GM19193 (cell line): Measurements from ENCODE around the gene TCN2.
A peak's percentile ranks its signal among the peaks of the same experiment; 100 is the strongest.

Experiments
- POLR2A ChIP-seq: IDR thresholded peaks from 4 replicates; pipeline ENCODE4 v1.6.1; 2011; ENCODE audit not compliant: insufficient read depth, insufficient read length; ENCODE audit errors: extremely low read depth

The TCN2 gene

DNA sequence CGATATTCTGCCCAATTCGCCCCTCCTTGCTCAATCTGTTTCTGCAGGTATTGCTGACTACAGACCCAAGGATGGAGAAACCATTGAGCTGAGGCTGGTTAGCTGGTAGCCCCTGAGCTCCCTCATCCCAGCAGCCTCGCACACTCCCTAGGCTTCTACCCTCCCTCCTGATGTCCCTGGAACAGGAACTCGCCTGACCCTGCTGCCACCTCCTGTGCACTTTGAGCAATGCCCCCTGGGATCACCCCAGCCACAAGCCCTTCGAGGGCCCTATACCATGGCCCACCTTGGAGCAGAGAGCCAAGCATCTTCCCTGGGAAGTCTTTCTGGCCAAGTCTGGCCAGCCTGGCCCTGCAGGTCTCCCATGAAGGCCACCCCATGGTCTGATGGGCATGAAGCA, 19.4 kb downstream of the TCN2 start:
- TF ChIP-seq POLR2A: no peak

DNA sequence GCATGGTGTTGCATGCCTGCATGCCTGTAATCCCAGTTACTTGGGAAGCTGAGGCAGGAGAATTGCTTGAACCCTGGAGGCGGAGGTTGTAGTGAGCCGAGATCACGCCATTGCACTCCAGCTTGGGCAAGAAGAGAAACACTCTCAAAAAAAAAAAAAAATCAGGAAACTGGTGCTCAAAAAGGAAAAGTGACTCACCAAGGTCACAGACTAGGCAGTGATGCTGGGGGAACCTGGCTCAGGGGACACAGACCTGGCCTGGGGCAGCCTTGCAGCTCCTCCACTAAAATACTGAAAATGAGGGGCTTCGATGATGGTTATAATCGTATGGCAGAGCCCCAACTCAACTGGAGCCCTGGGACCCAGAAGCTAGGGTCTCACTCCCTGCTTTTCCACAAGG, 20.5 kb downstream of the TCN2 start:
- no peak for TF ChIP-seq POLR2A

DNA sequence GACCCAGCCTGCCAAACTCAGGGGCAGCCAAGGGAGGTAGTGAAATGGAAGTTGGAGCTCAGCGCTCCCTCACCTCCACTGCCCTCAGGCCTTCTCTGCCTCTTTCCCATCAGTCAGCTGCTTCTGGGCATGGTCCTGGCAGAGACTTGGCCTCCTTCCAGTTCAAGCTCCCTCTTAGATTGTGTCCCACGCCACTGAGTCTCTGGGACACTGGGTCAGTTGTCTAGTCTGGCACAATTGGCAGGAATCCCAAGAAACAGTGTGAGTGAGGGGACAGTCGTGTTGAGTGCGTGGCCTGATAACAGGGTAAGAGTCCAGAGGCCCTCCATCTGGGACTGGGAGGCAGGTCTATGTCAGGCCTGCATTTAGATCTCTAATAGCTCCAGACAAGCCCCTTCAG, 21.5 kb downstream of the TCN2 start:
- no peak for TF ChIP-seq POLR2A

DNA sequence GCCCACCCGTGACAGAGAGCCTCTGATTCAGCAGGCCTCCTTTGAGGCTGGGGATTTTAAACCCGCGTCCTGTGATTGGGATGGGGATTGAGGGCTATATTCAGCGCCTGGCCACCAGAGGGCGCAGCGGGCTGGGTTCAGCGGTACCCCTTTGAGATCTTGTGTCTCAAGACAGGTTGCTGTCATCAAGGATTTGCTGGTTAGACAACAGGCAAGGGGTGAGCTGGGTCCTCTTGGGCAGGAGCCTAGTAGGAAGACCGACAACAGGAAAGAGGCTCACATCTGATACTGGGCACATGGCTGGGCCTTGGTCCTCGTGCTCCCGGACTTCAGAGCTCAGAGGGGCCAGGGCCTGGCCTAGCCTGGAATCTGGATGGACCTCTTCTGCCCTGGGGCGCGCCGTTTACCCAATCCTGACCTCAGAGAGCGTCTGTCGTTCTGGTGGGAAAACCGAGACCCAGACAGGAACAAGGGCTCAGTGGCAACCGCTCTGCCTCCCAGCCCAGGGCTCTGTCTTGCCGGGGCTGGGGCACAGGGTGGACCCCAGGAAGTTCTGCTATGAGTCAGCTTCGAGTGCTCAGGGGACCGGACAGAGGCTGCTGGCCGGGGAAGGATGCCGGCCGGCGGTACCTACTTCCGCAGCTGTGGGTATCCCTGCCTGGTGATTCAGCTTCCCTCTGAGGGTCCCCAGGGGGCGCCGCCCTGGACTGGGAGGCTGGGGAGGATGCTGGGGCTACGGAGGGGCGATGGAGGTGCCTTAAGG, 27.7 kb downstream of the TCN2 start:
- TF ChIP-seq POLR2A: peak; percentile 13

DNA sequence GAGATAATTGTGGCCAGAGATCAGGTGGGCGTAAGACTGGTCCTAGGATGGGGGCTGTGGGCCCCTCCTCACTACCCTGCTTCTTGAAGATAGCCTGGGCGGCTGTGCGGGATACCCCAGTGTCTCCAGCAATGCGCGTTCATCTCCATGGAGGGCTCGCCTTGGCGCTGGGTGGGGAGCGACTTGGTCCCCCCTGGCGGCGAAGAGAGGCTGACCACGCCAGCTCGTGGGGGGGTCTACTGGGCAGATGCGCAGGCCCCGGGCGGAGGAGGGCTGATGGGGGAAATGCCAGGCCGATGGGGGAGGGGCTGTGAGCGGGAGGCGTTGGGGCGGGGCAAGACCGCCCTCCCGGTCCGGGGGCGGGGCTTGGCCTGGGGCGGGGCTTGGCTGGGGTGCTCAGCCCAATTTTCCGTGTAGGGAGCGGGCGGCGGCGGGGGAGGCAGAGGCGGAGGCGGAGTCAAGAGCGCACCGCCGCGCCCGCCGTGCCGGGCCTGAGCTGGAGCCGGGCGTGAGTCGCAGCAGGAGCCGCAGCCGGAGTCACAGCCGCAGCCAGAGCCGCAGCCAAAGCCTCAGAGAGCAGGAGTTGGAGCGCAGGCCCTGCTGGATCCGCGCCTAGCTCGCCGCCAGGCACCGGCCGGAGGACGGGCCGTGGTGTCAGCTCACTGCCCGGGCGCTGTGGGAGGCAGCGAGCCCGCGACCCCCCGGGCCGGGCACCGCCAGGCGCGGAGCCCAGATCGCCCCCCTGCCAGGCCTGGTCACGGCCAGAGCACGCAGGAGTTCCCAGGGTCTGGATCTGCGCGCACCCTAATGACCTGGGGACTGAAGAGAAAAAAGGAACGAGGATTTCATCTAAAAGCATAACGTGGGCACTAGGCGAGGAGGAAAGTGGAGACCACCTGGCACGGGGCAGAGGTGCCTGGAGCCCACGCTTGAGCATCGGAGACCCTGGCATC, 28.6 kb downstream of the TCN2 start, which contains the start of gene SLC35E4:
TSS of gene SLC35E4 (plus strand) at position 509 of the 953 bp plus-strand sequence. CDS start 670 bp downstream, outside the sequence.
- peak; percentile 57 for TF ChIP-seq POLR2A

DNA sequence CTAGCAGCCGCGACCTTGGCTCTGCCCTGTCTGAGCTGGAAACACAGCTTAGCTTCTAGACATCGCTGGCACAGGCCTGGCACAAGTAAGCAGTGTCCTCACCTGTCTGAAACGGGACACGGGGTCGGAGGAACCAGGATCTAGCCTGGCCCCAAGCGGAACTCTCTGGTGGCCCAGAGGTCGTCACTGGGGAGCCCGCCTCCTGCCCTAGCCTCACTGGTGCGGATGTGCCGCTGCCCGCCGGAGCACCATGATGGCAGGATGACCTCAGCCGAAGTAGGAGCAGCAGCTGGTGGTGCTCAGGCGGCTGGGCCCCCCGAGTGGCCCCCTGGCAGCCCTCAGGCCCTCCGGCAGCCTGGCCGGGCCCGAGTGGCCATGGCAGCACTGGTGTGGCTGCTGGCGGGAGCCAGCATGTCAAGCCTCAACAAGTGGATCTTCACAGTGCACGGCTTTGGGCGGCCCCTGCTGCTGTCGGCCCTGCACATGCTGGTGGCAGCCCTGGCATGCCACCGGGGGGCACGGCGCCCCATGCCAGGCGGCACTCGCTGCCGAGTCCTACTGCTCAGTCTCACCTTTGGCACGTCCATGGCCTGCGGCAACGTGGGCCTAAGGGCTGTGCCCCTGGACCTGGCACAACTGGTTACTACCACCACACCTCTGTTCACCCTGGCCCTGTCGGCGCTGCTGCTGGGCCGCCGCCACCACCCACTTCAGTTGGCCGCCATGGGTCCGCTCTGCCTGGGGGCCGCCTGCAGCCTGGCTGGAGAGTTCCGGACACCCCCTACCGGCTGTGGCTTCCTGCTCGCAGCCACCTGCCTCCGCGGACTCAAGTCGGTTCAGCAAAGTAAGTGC, 29.5 kb downstream of the TCN2 start:
- TF ChIP-seq POLR2A: no peak

DNA sequence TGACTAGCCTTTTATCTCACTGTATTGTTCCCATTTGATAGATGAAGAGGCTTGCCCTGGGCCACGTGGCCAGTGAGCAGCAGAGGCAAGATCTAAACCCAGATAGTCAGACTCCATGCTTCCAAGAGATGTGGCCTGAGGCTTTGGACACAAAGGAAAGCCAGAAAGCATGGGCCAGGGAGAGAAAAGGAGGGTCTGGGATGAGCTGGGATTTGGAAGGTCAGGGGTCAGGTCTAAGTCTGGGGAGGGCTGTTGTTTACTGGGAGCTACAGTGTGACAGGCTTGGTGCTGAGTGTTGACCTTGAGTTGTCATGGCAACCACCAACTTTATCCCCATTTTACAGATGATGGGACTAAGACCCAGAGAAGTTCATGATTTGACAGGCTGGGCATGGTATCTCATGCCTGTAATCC, 30.7 kb downstream of the TCN2 start:
- no peak for TF ChIP-seq POLR2A

DNA sequence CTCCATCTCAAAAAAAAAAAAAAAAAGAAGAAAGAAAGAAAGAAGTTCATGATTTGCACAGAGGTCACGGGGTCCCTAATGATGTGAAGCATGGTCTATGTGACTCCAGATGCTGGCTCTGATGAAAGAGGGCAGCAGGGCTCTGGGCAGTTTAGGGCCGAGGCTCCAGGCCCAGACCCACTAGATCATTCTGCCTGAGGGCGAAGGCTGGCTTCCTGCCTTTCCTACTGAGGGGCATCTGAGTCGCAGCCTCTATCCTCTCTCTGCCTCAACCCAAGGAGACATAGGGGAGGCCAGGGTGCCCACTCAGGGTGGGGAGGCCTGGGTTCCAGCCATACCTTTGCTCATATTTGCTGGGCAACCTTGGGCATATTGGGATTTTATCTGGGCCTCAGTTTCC, 33.4 kb downstream of the TCN2 start:
- no peak for TF ChIP-seq POLR2A

DNA sequence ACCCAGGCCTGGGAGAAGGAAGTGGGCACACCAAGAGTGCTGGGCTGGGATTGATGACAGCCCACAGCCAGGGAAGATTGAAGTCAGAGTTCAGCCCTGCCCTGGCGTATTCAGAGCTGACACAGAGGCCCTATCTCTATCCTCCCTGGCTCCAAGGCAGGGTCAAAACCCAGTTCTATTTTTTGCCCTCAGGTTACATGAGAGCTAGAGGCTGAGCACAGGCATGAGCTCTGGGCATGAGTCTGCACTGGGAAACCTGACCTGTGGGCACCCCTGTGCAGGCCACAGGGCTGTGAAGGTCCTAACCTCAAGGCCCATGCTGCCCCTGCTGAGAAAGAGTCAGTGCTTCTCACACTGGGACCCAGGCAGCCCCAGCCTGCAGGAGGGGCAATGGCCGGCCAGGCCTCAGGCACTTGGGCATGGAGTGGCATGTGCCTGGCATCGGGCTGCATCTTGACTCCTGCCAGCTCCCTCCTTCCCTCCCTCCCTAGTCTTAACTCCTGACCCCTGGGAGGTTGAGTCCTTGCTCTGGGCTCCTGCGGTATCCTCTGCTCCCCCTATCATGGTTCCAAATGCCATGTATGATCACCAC, 34.0 kb downstream of the TCN2 start:
- no peak for TF ChIP-seq POLR2A

DNA sequence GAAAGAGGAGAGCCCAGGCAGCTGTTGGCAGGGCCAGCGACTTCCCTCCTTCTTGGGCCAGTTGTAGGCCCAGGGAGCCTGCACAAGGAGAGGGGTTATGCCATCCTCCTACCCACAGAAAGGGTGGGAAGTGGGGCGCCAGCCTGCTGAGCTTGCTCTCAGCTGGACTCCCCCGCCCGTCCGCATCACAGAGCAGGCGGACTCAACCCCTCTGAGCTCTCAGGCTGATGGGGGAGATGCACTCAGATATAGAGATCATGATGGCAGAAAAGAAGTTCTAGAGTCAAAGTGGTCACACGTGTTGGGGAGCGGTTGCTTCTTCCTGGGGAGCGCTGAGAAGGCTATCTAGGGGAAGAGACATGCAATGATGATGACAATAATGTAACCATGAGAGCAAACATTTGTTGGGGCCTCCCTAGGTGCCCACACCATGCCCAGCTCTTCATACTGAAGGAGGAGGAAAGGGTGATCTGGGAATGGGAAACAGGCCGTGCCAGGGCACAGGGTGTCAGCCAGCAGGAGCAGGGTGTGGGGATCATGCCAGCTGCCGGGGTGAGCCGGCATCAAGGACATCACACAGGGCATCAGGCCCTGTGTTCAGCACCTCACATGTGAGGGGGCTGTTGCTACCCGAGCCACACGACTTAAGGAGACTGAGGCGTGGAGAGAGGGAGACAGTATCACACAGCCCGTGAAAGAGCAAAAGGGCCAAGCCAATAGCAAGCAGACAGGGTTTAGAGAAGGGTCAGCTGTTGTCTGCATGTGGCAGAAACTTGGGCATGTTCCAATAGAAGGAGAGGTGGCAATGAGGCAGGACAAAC, 36.3 kb downstream of the TCN2 start:
- TF ChIP-seq POLR2A: no peak

DNA sequence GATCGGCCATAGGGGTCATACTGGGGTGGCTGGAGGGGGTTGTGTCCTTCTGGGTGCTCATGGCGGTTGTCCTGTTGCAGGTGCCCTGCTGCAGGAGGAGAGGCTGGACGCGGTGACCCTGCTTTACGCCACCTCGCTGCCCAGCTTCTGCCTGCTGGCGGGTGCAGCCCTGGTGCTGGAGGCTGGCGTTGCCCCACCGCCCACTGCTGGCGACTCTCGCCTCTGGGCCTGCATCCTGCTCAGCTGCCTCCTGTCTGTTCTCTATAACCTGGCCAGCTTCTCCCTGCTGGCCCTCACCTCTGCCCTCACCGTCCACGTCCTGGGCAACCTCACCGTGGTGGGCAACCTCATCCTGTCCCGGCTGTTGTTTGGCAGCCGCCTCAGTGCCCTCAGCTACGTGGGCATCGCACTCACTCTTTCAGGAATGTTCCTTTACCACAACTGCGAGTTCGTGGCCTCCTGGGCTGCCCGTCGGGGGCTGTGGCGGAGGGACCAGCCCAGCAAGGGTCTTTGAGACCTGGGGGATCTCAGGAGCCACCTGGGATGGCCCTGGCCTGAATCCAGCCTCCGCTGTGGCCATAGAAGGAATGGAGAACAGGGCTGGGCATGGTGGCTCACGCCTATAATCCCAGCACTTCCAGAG, 39.7 kb downstream of the TCN2 start:
- no peak for TF ChIP-seq POLR2A

DNA sequence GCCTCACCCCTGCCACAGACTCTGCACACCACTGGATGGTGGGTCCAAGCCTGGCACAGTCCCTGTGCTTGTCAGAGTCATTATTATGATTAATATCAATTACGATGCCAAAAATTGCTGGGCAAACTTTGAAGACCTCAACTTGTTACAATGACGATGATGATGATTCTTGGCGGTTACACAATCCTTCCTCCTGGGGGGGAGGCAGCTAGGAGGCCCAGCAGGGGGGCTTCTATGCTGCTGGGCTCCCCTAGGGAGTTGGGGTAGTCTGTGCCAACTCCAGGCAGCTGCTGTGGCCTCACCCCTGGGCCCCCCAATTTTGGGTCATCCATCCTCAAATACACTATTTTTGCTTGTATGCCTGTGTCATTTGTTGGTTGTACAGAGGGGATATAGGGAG, 40.6 kb downstream of the TCN2 start:
- TF ChIP-seq POLR2A: no peak

DNA sequence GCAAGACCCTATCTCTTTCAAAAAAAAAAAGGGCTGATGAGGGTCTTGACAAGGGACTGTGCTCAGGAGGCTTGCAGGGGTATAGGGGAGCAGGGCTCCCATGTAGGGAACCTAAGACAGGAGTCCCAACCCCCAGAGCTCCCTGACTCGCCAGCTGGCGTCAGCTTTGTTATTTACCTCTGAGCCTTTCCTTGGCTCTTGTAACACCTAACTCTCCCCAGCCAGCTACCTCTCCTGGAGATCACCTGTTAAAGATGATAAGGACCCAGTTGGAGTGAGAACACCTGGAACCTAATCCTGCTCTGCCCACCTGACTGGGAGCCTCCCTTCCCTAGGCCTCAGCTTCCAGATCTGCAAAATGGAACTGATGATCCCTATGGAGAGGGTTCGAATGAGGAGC, 41.9 kb downstream of the TCN2 start:
- TF ChIP-seq POLR2A: no peak
